COLO829 (cell line): Measurements from ENCODE around the gene NUPR2.
"Not testable (repeated sequence)": the region's sequence is repeated elsewhere in the genome, so short reads cannot be mapped to it uniquely, and the experiment has no call there.

ENCODE experiments used
- DNase-seq: peaks from one replicate; pipeline ENCODE4 v3.0.0; 2012; ENCODE audit warnings: low spot score

Gene NUPR2, protein sequence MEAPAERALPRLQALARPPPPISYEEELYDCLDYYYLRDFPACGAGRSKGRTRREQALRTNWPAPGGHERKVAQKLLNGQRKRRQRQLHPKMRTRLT

GRCh38 chr7:56115852-56116538, at the start of gene NUPR2:
Gene NUPR2, minus strand, starts transcription at chr7:56116417. Its CDS starts 103 bp downstream, at chr7:56116314.
- DNase-seq: no peak

DNA sequence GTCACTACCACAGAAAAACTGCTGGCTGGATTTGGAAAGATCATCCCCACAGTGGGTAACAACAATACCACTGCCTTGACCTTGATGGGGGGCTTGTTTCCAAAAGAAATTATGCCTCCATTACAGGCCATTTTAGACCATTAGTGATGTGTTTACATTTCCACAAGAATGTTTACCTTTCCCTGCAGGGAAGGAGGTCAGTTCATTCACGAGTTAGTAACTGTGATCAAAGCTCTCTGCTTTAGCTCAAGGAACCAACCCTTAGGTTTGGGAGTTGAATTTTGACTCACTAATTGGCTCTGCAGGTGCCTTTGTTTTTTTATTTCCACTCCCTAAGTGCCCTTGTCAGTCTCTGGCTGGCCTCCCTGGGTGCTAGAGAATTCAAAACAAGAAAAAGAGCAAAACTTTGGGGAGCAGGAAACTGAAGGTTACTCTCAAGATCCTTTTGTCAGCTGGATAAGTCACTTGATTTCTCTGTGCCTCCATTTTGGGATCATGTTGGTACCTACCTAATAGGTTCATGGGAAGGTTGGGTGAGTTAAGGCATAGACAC, 41.1 kb upstream of the NUPR2 start:
- no peak for DNase-seq

- not testable (repeated sequence) for DNase-seq
Observed at GRCh38 chr7:56131062-56131461, 14.8 kb upstream of the NUPR2 start.

- DNase-seq: no peak
Observed at GRCh38 chr7:56127241-56127975, 11.2 kb upstream of the NUPR2 start.

- DNase-seq: no peak
Observed at GRCh38 chr7:56125831-56126230, 9.6 kb upstream of the NUPR2 start.

DNA sequence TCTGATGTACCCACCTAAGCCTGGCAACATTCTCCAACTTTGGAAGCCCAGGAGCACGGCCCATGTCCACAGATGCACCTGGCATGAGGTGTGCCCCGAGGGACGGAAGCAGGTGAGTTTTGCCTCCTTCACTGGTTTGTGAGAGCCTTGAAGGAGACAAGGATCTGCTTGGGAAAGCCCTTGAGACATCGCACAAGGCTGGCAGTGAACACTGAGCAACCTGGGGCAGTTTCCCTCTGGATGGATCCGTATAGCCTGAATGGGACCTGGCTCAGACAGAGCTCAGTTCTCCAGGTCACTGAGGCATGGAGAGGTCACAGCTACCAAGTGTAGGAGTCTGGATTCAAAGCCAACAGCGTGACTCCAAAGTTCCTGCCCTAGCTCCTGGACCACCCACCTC, 8.8 kb upstream of the NUPR2 start:
- DNase-seq: no peak

GRCh38 chr7:56121440-56121839, 5.2 kb upstream of the NUPR2 start:
- DNase-seq: no peak

DNA sequence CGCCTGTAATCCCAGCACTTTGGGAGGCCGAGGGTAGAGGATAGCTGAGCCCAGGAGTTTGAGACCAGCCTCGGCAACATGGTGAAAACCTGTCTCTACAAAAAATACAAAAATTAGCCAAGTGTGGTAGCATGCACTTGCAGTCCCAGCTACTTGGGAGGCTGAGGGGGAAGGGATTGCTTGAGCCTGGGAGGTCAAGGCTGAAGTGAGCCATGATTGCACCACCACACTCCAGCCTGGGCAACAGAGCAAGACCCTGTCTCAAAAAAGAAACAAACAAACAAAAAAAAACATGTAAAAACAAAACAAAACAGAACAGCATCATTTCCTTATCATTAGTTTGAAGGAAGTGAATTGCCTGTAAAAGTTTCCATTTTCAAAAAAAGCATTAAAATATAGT, 4.0 kb downstream of the NUPR2 start:
- not testable (repeated sequence) for DNase-seq

DNA sequence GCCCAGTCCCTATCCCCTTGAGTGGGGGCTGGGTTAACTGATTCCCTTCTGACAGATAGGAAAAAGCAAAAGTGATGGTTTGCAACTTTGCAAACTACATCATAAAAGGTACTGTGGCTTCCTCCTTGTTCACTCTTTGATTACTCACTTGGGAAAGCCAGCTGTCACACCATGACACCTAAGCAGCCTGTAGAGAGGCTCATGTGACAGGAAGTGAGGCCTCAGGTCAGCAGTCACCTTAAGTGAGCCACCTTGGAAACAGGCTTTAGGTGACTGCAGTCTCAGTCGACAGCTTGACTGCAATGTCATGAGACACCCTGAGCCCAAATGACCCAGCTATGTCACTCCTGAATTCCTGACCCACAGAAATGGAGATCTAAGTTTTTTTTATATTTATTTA, 5.6 kb downstream of the NUPR2 start:
- no peak for DNase-seq

GRCh38 chr7:56107954-56108258, 8.3 kb downstream of the NUPR2 start:
- DNase-seq: no peak

DNA sequence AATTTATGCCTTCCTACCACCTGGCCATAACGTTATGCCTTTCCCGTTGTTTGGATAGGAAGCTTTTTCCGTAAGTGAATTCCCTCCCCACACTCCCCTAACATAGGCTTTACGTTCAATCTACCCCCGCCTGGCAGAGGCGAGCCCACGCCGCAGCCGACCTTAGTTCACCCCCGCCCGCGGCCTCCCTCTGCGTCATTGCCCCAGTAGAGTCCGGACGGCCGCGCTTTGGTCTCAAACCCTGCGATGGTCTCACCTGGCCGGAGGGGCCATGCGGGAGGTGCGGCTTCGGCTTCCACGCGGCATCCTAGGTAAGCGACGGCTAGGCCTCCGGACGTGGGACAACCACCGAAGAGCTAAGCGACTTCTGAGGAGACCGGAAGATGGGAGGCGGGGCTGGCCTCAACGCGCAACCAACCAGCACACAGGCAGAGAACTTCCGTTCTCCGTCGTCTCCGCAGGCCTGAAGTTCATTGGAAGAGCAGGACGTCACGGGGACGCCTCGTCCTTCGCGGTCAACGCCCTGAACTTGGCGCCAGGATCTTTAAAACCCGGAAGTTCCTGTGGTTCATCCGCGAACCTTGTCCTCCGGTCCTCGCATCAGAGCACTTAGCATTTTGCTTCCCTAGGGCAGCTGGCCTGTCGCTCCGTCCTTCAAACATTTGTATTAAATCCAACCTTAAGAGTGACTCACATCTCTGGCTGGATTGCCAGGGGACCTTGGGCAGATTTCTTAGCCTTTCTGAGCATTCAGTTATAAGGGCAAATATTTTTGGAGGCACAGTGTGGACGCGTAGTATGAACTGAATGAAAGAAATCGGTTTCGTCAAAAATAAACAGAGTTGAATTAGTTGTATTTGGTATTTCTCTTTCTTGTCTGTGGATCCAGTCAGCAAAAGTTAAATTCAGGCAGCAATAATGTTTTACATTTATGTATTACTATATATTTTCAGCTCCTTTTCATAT, 9.8 kb downstream of the NUPR2 start, which contains the start of gene CHCHD2:
Gene CHCHD2 (minus strand): TSS at position 369 of the 966 bp plus-strand sequence. CDS start 63 bp downstream, at position 306.
- DNase-seq: peak; percentile 99

GRCh38 chr7:56105508-56105907, 10.7 kb downstream of the NUPR2 start:
- DNase-seq: no peak

- not testable (repeated sequence) for DNase-seq
Observed at GRCh38 chr7:56104138-56104537, 12.1 kb downstream of the NUPR2 start.

DNA sequence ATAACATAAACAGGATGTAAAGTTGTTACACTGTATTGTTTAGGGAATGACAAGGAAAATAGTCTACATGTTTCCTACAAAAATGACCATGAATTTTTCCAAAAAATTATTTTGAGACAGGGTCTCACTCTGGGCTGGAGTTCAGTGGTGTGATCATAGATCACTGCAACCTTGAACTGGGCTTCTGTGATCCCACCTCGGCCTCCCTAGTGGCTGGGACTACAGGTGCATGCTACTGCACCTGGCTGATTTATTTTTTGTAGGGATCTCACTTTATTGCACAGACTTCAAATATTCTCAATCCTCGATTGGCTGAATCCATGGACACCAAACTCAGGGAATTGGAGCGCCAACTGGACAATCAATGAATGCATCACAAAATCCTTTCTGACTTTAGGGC, 16.6 kb downstream of the NUPR2 start:
- DNase-seq: no peak

- DNase-seq: not testable (repeated sequence)
Observed at GRCh38 chr7:56098187-56099008, 17.8 kb downstream of the NUPR2 start.

DNA sequence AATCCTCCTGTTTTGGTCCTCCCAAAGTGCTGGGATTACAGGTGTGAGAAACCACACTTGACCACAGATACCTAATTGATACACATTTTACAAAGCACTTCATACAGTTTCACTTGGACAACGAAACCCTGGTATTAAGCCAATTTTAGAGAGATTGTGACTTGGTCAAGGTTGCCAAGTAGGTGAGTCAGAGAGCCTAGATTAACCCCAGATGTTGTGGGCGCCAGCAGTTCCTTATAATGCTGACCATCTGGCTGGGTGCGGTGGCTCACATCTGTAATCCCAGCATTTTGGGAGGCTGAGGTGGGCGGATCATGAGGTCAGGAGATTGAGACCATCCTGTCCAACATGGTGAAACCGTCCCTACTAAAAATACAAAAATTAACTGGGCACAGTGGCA, 18.5 kb downstream of the NUPR2 start:
- DNase-seq: no peak

DNA sequence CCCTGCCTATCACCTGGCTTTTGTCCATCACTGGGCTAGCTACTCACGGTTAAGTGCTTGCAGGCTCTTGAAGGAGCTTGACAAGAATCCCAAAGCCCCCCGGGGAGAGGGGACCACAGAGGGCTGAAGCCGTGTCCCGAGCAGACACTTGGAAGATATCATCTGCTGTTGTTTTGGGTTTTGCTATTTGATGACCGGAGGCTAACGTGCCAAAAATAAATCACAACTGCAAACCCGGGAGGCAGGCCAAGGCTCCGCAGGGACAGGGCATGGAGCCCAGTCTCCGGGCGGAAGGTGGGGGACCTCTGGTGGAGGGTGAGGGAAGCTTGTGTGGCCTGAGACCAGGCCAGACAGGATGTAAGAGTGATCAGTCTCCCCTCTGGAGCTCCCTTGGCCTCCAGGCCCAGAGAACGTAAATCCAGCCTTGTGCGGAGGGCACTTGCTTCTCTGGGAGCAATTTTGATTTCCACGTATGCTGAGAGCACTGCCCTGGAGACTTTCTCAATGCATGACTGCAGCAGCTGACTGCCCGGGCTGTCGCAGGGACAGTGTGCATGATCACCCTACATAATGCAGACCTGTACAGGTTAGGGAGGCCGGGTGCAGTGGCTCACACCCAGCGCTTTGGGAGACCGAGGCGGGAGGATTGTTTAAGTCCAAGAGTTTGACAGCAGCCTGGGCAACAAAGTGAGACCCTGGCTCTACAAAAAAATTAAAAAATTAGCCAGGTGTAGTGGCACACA, 23.3 kb downstream of the NUPR2 start, which contains the start of gene PHKG1:
Gene PHKG1 (minus strand): TSS at position 164 of the 743 bp plus-strand sequence. CDS start 4,011 bp downstream, outside the sequence.
- peak; percentile 82 for DNase-seq

GRCh38 chr7:56092388-56092787, 23.8 kb downstream of the NUPR2 start:
- not testable (repeated sequence) for DNase-seq

- no peak for DNase-seq
Observed at GRCh38 chr7:56091591-56091990, 24.6 kb downstream of the NUPR2 start.

DNA sequence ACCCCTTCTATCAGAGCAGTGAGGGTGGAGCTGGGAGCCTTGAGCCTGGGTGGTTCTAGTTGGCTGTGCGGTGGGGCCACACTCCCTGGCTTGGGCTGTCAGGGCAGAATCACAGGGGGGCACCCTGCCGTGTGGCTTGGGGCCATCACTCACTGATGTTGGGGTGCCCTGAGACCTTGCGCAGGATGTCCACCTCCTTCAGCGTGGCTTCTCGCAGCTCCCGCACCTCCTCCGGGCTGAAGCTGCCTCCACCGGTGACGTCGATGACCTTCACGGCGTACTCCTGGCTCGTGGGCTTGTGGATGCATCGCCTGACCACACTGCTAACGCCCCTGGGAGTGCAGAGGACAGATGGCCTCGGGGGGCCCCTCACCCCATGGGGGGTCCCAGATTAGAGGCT, 28.8 kb downstream of the NUPR2 start:
- DNase-seq: no peak
